Neural cell (in vitro differentiated cells): Measurements from ENCODE around the gene CITED2.

ENCODE experiments used
- CTCF ChIP-seq: fragments of 450-650 bp; IDR thresholded peaks from 2 replicates; pipeline ENCODE4 v1.5.1; 2014; ENCODE audit warnings: antibody characterized with exemption, mild to moderate bottlenecking, moderate library complexity; ENCODE audit not compliant: poor library complexity, severe bottlenecking
- EP300 ChIP-seq: fragments of 450-650 bp; conservative IDR thresholded peaks from 2 replicates; pipeline ENCODE4 v1.6.1; 2014; ENCODE audit warnings: antibody characterized with exemption, mild to moderate bottlenecking, moderate library complexity; ENCODE audit not compliant: poor library complexity, severe bottlenecking
- EZH2 ChIP-seq: fragments of 200-600, 300-800 bp; shearing (Covaris generic), sonication (generic); IDR thresholded peaks from 2 replicates; pipeline ENCODE4 v1.6.1; 2014; ENCODE audit warnings: antibody characterized with exemption, low read length, borderline replicate concordance, mild to moderate bottlenecking; ENCODE audit not compliant: insufficient read depth, poor library complexity, severe bottlenecking
- POLR2AphosphoS5 ChIP-seq: IDR thresholded peaks from 2 replicates; pipeline ENCODE4 v1.6.1; 2012
- RAD21 ChIP-seq: fragments of 450-650 bp; conservative IDR thresholded peaks from 2 replicates; pipeline ENCODE4 v1.6.1; 2014; ENCODE audit warnings: antibody characterized with exemption, mild to moderate bottlenecking, moderate library complexity
- REST ChIP-seq: IDR thresholded peaks from 2 replicates; pipeline ENCODE4 v1.6.1; 2012; ENCODE audit warnings: borderline replicate concordance
- TAF1 ChIP-seq: IDR thresholded peaks from 2 replicates; pipeline ENCODE4 v1.6.1; 2012; ENCODE audit warnings: low read depth

GRCh38 chr6:139335447-139336210 is 38.8 kb downstream of the CITED2 start:
- TF ChIP-seq POLR2AphosphoS5 (no peak), CTCF (no peak), EP300 (no peak), REST (no peak), EZH2 (no peak), RAD21 (no peak), TAF1 (no peak)
